GM10248 (cell line): Measurements from ENCODE around the gene ZC3H7B.

ENCODE experiments used
- CTCF ChIA-PET: fragments of 300-600 bp; sonication (Branson Sonifier 250); formaldehyde crosslinking; extraction: SDS; loops from one replicate; lab custom pipeline; 2021; ENCODE audit warnings: antibody characterized with exemption; lab: Yijun Ruan, JAX
- POLR2A ChIA-PET: fragments of 350-650 bp; sonication (Branson Sonifier 250); formaldehyde crosslinking; extraction: SDS; loops from one replicate; lab custom pipeline; 2020; ENCODE audit warnings: antibody characterized with exemption; lab: Yijun Ruan, JAX
- DNase-seq: peaks from one replicate; pipeline ENCODE4 v3.0.0; 2012; ENCODE audit errors: extremely low spot score
- CTCF ChIP-seq: IDR thresholded peaks from 2 replicates; pipeline ENCODE4 v1.5.1; 2012; ENCODE audit warnings: mild to moderate bottlenecking, low read depth; ENCODE audit errors: extremely low read depth, missing control alignments, control extremely low read depth

Gene ZC3H7B

GRCh38 chr22:41260871-41261270 lies 40.5 kb upstream of the ZC3H7B start:
- no peak for TF ChIP-seq CTCF
- no peak for DNase-seq
- CTCF ChIA-PET = interaction anchor here (1.7 kb wide), 1 partner anchor 13 kb away, joined by 4 read pairs; no protein-coding TSS in a partner anchor
- POLR2A ChIA-PET = no interaction called here

GRCh38 chr22:41261541-41262249 lies 39.6 kb upstream of the ZC3H7B start:
- POLR2A ChIA-PET = no interaction called here

DNA sequence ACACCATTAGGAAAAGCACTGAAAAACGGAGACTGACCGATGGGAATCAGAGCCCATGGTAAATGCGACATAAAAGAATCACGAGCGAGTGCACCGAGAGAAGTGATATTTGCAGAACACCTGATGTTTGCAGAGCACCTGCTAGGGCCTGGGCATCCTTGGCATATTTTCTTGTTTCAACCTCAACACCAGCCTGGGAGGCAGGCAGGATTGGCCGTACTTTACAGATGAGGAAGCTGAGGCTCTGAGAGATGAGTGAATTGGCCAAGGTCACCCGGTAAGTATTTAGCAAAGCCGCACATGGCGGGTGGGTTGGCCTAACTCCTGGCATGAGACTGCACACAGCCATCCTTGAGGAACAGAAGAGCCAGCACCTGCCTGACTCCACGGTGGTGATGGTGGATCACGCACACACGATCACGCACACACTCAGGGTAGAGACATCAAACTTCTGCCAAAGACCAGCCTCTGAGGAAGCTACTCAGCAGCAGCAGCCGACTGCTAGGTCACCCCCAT lies 39.0 kb upstream of the ZC3H7B start:
- TF ChIP-seq CTCF = no peak
- ChIA-PET CTCF (interaction anchor here (1.0 to 1.7 kb wide), 3 partner anchors 15 to 65 kb away, joined by 3 to 4 read pairs (median 3); no protein-coding TSS in a partner anchor), POLR2A (no interaction called here)
- DNase-seq = no peak

More at GRCh38 chr22:41261541-41262249, 39.6 kb upstream of the ZC3H7B start:
- TF ChIP-seq CTCF = no peak
- DNase-seq = no peak
- CTCF ChIA-PET = interaction anchor here (1.0 to 1.7 kb wide), 3 partner anchors 14 to 66 kb away, joined by 3 to 4 read pairs (median 3); no protein-coding TSS in a partner anchor

DNA sequence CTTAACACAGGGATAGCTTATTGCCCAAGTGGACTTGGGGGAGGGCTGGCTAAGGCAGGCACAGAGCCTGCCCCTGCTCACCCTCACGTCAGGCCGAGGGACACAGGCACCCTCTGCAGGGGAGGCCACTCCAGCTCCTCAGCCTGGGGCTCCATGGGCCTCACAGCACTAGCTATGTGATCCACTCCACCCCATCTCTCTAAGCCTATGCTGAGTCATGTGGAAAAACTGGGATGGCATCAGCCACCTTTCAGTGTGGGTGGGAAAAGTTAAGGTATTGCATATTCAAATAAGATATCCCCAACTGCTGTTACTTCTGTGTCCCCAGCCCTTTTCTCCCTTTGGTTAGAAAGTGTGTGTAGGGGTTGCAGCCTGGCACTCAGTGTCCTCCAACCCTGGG lies 37.6 kb upstream of the ZC3H7B start:
- ChIA-PET CTCF (interaction anchor here (0.8 kb wide), 2 partner anchors 10 to 11 kb away, joined by 3 read pairs; no protein-coding TSS in a partner anchor), POLR2A (no interaction called here)
- TF ChIP-seq CTCF = no peak
- DNase-seq = no peak

DNA sequence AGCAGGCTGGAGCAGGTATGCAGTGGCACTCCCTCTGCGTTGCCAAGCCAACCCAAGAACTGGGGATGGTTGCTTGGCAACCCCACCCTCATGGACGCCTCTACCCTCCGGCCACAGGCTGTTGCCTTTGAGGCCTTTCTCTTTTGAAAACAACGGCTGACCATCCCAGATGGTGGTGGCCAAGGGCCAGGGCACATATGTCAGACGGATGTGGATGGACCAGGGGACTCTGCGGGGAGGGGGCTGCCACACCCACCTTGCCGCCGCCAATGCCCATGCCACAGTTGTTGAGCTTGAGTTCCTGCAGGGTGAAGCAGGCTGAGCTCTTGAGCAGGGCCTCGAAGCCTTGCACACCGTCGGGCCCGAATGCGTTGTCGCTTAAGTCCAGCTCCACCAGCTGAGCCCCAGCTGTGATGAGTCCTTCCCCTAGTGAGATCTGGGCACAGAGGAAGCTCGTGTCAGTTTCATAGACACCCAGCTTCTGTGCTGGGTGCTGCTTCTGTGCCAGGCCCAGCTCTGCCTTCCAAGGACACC lies 36.9 kb upstream of the ZC3H7B start:
- CTCF ChIA-PET = interaction anchor here (0.8 to 1.3 kb wide), 4 partner anchors 9 to 254 kb away, joined by 3 to 4 read pairs (median 3); partner anchors contain the start of gene ZC3H7B
- DNase-seq = no peak
- TF ChIP-seq CTCF = no peak
- POLR2A ChIA-PET = no interaction called here

- POLR2A ChIA-PET = no interaction called here
- CTCF ChIA-PET = interaction anchor here (1.4 kb wide), 1 partner anchor 11 kb away, joined by 3 read pairs; no protein-coding TSS in a partner anchor
- DNase-seq = no peak
- no peak for TF ChIP-seq CTCF
Observed at GRCh38 chr22:41267958-41268357, 33.4 kb upstream of the ZC3H7B start.
